Astrocyte of the spinal cord (primary cell): ENCODE results near the gene LAMB1.

Experiments
- DNase-seq: peaks from one replicate; pipeline ENCODE4 v3.0.0; 2011; ENCODE audit warnings: low read depth, low spot score
- H3K4me3 ChIP-seq: 2 replicates; pipeline ENCODE4 v1.5.1; 2011; ENCODE audit warnings: low read depth, mild to moderate bottlenecking, low read length, moderate library complexity
- CTCF ChIP-seq: IDR thresholded peaks from 2 replicates; pipeline ENCODE4 v1.5.1; 2012; ENCODE audit warnings: low read depth, mild to moderate bottlenecking, low read length, inconsistent platforms
- in situ Hi-C: cut with HindIII; loops from 2 replicates; pipeline ENCODE4 v1.10.0; 2017; ENCODE audit warnings: low sequenced_read_pairs

The LAMB1 gene

DNA sequence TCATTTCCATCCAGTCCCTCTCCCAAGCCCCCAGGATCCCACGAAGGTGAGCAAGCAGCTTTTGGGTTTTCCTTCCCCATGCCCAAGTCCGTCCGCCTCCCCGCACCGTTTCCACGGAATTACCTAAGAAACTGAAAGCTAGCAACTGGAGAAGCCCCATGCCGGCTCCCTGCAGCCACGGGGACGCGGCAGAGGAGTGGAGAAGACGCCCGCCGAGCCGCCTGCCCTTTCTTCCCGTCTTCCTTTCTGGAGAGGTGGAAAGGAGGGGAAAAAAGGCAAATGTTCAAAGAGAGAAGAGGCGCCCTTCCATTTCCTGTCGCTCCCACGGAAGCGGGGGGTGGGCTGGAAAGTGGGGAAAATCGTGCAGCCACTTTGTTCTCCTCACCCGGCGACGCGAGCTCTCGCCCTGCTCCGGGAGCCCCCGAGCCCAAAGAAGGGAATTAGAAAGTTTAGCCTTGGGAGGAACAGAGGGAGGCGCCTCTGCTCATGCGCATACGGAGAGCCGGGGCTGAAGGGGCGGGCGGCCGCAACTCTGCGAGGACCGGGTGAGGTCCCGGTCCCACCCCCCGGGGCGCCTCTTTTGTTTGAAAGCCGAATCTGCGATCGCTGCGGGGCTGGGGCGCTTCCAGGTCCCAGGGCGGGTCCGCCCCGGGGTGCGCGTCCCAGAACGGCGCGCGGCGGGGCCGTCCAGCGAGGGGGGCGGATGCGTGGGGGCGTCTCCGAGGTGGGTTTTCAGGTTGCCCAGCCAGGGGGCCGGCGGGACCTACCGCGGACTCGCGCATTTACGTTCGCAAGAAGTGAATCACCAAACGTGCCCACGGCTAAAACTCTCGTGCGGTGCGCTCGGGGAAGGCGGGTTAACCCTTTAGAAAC lies at the start of gene LAMB1:
Gene LAMB1 (minus strand): TSS at position 436 of the 873 bp plus-strand sequence. CDS start 276 bp downstream, at position 160.
- DNase-seq = peak; percentile 88
- H3K4me3 ChIP-seq = peak within 1 kb of the TSS; percentile 85
- no peak for TF ChIP-seq CTCF
- in situ Hi-C loops = no loop called here

- in situ Hi-C loops = no loop called here
- no peak overlapping the region for H3K4me3 ChIP-seq
- TF ChIP-seq CTCF = no peak
- DNase-seq = no peak
Observed at GRCh38 chr7:108051454-108051853, 48.5 kb upstream of the LAMB1 start.

GRCh38 chr7:108049962-108050361 lies 47.0 kb upstream of the LAMB1 start:
- no peak for DNase-seq

GRCh38 chr7:108048422-108048821 lies 45.5 kb upstream of the LAMB1 start:
- in situ Hi-C loops = no loop called here
- H3K4me3 ChIP-seq = no peak overlapping the region
- TF ChIP-seq CTCF = no peak

More at GRCh38 chr7:108049962-108050361, 47.0 kb upstream of the LAMB1 start:
- no peak for TF ChIP-seq CTCF
- in situ Hi-C loops = no loop called here
- H3K4me3 ChIP-seq = no peak overlapping the region

DNA sequence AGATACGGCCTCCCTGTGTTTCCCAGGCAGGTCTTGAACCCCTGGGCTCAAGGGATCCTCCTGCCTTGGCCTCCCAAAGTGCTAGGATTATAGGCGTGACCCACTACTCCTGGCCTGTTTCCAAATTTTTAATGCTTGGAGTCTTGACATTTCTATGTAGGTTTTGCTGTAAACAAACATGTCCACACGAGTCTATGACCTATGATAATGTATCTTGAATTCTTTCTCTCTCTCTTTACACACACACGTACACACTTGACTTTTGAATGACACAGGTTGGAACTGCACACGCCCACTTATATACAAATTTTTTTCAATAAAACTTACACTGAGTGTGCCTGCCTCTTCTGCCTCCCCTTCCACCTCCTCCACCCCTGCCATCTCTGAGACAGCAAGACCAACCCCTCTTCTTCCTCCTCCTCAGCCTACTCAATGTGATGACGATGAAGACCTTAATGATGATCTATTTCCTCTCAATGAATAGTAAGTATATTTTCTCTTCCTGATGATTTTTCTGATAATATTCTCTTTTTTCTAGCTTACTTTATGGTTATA lies 44.1 kb upstream of the LAMB1 start:
- TF ChIP-seq CTCF = no peak
- H3K4me3 ChIP-seq = no peak overlapping the region
- in situ Hi-C loops = no loop called here
- no peak for DNase-seq

More at GRCh38 chr7:108048422-108048821, 45.5 kb upstream of the LAMB1 start:
- DNase-seq = no peak

- TF ChIP-seq CTCF = no peak
- in situ Hi-C loops = no loop called here
- no peak for DNase-seq
- H3K4me3 ChIP-seq = no peak overlapping the region
Observed at GRCh38 chr7:108045669-108046068, 42.7 kb upstream of the LAMB1 start.
